Astrocyte of the hippocampus (primary cell): Measurements from ENCODE around the gene NAA60.
A peak's percentile ranks its signal among the peaks of the same experiment; 100 is the strongest.
"Not testable (repeated sequence)": the region's sequence is repeated elsewhere in the genome, so short reads cannot be mapped to it uniquely, and the experiment has no call there.

Source experiments
- DNase-seq: peaks from one replicate; pipeline ENCODE4 v3.0.0; 2011; ENCODE audit warnings: low read depth, low spot score

NAA60 gene

GRCh38 chr16:3482659-3483241, 39.3 kb downstream of the NAA60 start:
- DNase-seq, result no peak

GRCh38 chr16:3484318-3485096, 41.0 kb downstream of the NAA60 start:
- DNase-seq, result no peak

GRCh38 chr16:3485097-3485745, 41.7 kb downstream of the NAA60 start:
- no peak for DNase-seq

- no peak for DNase-seq
Measured at GRCh38 chr16:3485821-3486505, 42.5 kb downstream of the NAA60 start.

GRCh38 chr16:3486506-3487215, 43.2 kb downstream of the NAA60 start:
- DNase-seq, result no peak

- DNase-seq, result no peak
Measured at GRCh38 chr16:3487521-3488410, 44.3 kb downstream of the NAA60 start.

GRCh38 chr16:3488801-3489200, 45.3 kb downstream of the NAA60 start:
- no peak for DNase-seq

DNA sequence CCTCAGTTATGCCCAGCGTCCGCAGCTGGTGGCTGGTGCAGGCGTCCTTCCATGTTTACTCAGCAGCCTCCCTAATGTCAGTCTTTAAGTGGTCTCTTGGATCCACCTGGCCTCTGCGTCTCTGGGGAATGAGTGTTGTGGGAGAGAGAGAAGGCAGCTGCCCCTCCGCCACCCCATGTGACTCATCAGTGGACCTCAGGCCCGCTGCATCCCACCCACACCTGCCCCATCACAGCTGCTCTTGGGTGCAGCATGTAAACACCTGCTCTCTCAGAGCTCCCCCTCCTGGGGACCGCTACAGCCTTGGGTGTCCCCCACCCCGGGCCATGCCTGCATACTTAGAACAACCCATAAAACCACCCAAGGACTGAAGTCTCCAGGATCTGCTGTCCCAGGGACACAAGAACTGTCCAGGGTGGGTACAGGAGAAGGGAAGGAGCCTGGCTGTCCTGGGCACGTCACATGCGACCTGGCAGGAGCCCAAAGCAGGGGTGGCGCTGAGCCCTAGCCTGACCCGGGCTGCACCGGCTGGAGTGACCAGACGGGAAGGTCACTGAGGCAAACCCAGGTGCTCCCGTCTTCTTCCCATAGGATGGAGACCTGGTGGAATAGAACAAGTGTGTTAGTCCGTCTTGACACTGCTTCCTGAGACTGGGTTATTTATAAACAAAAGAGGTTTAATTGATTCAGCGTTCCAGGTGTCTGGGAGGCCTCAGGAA, 47.6 kb downstream of the NAA60 start:
- DNase-seq, result no peak

DNA sequence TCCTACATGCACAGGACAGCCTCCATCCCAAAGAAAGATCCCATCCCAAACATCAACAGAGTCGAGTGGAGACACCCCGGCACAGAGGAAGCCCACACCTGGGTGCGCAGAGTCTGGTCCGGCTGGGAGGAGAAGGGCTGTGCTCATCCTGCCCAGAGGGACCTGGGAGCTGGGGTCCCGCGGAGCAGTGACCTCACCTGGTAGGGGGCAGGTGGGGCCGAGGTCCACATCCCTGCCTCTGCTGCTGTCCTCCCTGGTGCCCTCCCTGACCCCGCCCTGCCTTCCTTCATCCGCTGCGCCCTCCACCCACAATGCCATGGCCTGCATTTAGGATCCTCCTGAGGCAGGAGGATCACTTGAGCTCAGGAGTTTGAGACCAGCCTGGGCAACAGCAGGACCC, 48.9 kb downstream of the NAA60 start:
- no peak for DNase-seq

- no peak for DNase-seq
Measured at GRCh38 chr16:3494386-3494973, 51.0 kb downstream of the NAA60 start.

DNA sequence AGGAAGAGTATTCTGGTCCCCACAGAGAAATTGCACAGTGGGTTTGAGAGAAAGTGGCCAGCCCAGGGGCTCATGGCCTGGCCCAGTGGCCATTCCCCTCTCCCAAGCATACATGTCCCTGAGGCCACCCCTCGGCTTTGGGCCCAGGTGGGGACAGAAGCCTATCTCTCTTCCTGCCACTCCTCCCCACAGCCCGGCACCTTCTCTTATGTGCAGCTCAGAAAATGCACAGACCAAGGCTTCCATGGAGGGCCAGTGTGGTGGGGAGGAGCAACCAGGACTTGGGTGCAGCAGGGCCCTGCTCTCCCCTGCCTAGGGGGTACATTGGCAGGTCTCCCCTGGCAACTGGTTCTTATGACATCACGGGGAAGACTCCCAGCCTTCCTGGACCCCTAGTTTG, 51.7 kb downstream of the NAA60 start, which contains the start of gene C16orf90:
Gene C16orf90, minus strand, starts transcription at position 314 of the 400 bp plus-strand sequence. Its CDS starts 68 bp downstream, at position 246.
- no peak for DNase-seq

GRCh38 chr16:3496386-3496785, 52.9 kb downstream of the NAA60 start:
- no peak for DNase-seq

GRCh38 chr16:3497771-3498170, 54.3 kb downstream of the NAA60 start:
- no peak for DNase-seq

DNA sequence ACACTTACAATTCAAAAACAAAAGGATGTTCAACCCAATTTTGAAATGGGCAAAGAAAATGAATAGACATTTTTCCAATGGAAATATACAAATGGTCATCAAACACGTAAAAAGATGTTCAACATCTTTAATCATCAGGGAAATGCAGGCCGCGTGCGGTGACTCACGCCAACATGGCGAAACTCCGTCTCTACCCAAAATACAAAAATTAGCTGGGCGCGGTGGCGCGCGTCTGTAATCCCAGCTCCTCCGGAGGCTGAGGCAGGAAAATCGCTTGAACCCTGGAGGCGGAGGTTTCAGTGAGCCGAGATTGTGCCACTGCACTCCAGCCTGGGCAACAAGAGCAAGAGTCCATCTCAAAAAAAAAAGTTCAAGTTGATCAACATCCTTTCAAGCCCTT, 55.5 kb downstream of the NAA60 start:
- DNase-seq, result no peak

DNA sequence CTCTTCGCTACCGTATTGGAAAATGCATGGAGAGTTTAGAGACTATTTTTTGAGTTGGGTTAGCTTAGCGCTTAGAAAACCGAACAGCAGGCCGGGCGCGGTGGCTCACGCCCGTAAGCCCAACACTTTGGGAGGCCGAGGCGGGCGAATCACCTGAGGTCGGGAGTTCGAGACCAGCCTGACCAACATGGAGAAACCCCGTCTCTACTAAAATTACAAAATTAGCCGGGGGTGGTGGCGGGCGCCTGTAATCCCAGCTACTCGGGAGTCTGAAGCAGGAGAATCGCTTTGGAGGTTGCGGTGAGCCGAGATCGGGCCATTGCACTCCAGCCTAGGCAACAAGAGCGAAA, 57.9 kb downstream of the NAA60 start:
- DNase-seq, result not testable (repeated sequence)

DNA sequence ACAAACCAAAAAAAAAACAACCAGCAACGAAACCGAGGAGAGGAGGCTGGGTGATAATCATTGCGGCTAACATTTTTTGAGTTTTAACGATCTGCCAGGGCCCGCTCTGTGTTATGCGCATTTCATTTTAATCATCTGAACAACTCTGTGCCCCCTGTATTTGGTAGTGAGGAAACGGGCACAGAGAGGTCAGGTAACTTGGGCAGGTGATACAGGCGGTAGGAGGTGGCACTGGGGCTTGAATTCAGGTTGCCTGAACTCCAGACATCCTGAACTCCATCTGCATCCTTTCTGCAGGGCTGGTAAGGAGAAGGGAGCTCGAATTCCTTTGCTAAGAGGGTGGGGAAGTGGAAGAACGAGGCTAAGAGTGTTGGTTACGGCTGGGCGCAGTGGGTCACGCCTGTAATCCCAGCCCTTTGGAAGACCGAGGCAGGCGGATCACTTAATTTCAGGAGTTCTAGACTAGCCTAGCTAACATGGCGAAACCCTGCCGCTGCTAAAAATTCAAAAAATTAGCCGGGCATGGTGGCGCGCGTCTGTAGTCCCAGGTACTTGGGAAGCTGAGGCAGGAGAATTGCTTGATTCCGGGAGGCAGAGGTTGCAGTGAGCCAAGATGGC, 58.4 kb downstream of the NAA60 start:
- no peak for DNase-seq

DNA sequence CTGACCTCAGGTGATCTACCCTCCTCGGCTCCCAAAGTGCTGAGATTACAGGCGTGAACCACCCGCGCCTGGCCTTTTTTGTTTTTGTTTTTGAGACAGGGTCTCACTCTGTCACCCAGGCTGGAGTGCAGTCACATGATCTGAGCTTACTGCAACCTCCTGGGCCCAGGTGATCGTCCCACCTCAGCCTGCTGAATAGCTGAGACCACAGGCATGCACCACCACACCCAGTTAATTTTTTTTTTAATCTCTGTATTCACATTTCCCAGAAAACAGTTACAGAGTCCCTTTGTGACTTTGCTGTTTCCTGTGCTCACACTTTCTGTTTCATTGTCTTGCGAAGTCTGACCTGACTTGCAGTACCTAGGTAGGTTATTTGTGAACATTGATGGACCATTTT, 60.0 kb downstream of the NAA60 start:
- no peak for DNase-seq

DNA sequence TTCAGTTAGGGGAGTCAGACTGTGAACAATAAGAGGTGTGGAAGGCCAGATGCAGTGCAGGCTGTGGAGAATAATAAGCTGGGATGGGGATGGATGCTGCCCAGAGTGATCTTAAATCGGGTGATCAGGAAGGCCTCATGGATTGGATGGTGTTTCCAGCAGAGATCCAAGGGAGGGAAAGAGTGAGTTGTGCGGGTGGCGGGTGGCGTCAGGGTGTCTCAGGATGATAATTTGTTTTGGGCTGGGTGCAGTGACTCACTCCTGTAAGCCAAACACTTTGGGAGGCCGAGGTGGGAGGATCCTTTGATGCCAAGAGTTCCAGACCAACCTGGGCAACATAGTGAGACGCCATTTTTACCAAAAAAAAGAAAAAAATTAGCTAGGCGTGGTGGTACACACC, 65.3 kb downstream of the NAA60 start:
- no peak for DNase-seq

DNA sequence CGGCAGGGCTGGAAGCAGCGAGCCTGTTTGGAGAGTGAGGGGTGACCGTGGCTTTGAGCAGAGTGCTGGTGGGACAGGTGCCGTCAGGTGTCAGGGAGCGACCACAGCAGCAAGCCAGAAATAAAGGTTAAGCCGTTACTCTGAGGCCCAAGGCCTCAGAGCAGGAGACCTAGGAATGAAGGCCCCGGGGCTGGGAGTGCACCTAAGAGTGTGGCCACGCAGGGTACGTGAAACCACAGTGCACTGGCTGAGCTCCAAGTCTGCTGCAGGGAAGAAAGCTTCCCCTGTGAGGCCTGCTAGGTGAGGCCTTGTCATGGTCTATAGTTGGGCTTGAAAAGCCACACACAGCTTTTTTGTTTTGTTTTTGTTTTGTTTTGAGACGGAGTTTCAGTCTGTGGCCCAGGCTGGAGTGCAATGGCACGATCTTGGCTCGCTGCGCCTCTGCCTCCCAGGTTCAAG, 66.0 kb downstream of the NAA60 start:
- DNase-seq, result peak; percentile 76
